Psoas muscle (tissue), 8 donors: ENCODE results near the gene COX6A2. TPM values are rescaled to one million over a fixed set of nuclear protein-coding genes. Genes with fewer than 3 reads are reported as not detected.

ENCODE experiments used
- ATAC-seq, 4 donors: fragments of 200-7000 bp; cut with Tn5 transposase; one replicate each; pipeline ENCODE4 v1.9.1; 2020; ENCODE audit warnings: moderate library complexity in 3 of 4, mild to moderate bottlenecking in 2 of 4
- DNase-seq, 2 donors: peaks; one replicate each; pipeline ENCODE4 v3.0.0-alpha.2; 2020
- H3K27ac ChIP-seq: fragments of 200-600 bp; one replicate; pipeline ENCODE4 v1.8.0; 2022
- H3K27me3 ChIP-seq, 3 donors: fragments of 200-600 bp in 1 of 3; one replicate each; pipeline versions ENCODE4 v1.6.1 to v1.8.0; 2013 to 2022; ENCODE audit warnings: low read length in 2 of 3, mild to moderate bottlenecking in 2 of 3, moderate library complexity in 1 of 3; ENCODE audit not compliant: insufficient read depth in 3 of 3
- H3K36me3 ChIP-seq, 2 donors: fragments of 200-600 bp in 1 of 2; one replicate each; pipeline versions ENCODE4 v1.6.1 to v1.8.0; 2013 to 2022; ENCODE audit warnings: low read depth in 1 of 2, mild to moderate bottlenecking in 1 of 2, moderate library complexity in 1 of 2; ENCODE audit not compliant: insufficient read depth in 1 of 2
- H3K4me1 ChIP-seq: fragments of 200-600 bp; one replicate; pipeline ENCODE4 v1.8.0; 2022
- H3K4me3 ChIP-seq: fragments of 200-600 bp; one replicate; pipeline ENCODE4 v1.8.0; 2022; ENCODE audit warnings: mild to moderate bottlenecking
- H3K9me3 ChIP-seq: fragments of 200-600 bp; one replicate; pipeline ENCODE4 v1.8.0; 2022
- CTCF ChIP-seq: fragments of 200-600 bp; IDR thresholded peaks from one replicate; pipeline ENCODE4 v1.8.0; 2022; ENCODE audit warnings: antibody characterized with exemption
- WGBS, 3 donors: extraction: QIAGEN DNeasy Blood & Tissue Kit; methylation state at CpG; one replicate each; pipeline versions ENCODE4 v1.1.6 to v1.1.7; 2013; 5-methylcytosine and 5-hydroxymethylcytosine counted together
- intact Hi-C, 2 donors: fragments of 100-400 bp; cut with DNase I; formaldehyde crosslinking; loops; one replicate each; pipeline versions ENCODE4 v1.11.0 to v1.14.2; 2022
- polyA plus RNA-seq, 3 donors: library from polyadenylated mRNA; stranded (reverse); fragments of 200-250 nt; gene quantifications; one replicate each; pipeline ENCODE4 v1.2.3, GENCODE V29; 2013
- total RNA-seq, 4 donors: library from RNA; stranded (reverse); fragmentation: NEBNext Ultra II Directional in 2 of 4; extraction: Animal tissue kit (Norgen Biotek cat#: 25700) in 2 of 4; gene quantifications; one replicate each; pipeline versions ENCODE4 v1.2.1 to v1.2.4, GENCODE V29; 2021 to 2023
- donor health status: healthy with polysubstance abuse.
- donor health status: DM: no; HTN: no; CAD: no; lungs with moderate emphysema.
- donor health status: Bipolar disorder and iron deficiency.
- donor health status: healthy.
- donor health status: DM: yes; HTN: yes; CAD: no.
- donor health status: DM: no; HTN: no; CAD: no.
- donor health status: DM: no; HTN: no; CAD: no.
- donor health status: DM: yes; HTN: yes; CAD: no.

Gene COX6A2
- total and polyA plus RNA-seq, 7 donors: 1,027 to 3,792 (median 1,232) TPM

- peak; percentile 72 for TF ChIP-seq CTCF
- 20 to 21% (median 20%) methylated on average over 14 of the region's 14 CpGs for WGBS, 3 donors
- intact Hi-C loops: no loop called here
- DNase-seq (peak; percentile 67 to 81), ATAC-seq (peak; percentile 86 to 96 (median 90))
- H3K36me3 ChIP-seq: no peaks in the 10 kb centered on the region
- H3K27me3 ChIP-seq: no peaks in the 10 kb centered on the region
- H3K27ac ChIP-seq: no peak overlapping the region
- no peak overlapping the region for H3K4me3 ChIP-seq
- H3K4me1 ChIP-seq: no peaks in the 10 kb centered on the region
- H3K9me3 ChIP-seq: no peaks in the 10 kb centered on the region
Observed at GRCh38 chr16:31382485-31383161, 45.5 kb downstream of the COX6A2 start.

GRCh38 chr16:31380201-31380600, 48.0 kb downstream of the COX6A2 start:
- Histone ChIP-seq H3K36me3 (no peaks in the 10 kb centered on the region), H3K9me3 (peaks cover 8% of the 10 kb centered on the region), H3K4me1 (no peaks in the 10 kb centered on the region), H3K27ac (no peak overlapping the region), H3K4me3 (no peak overlapping the region), H3K27me3 (no peaks in the 10 kb centered on the region)
- WGBS, 3 donors: 75 to 84% (median 76%) methylated on average over 12 of the region's 12 CpGs
- no peak for ATAC-seq
- no peak for TF ChIP-seq CTCF
- intact Hi-C loops: no loop called here
- peak in 1 of 2 donors; percentile 32 for DNase-seq

Other genes starting within 250 kb of the COX6A2 start
- 100 to 1,000 TPM; 133 to 246 (median 160) TPM for gene FUS, start 248.2 kb downstream of the COX6A2 start, total RNA-seq
- gene FUS, start 248.2 kb downstream of the COX6A2 start, polyA plus RNA-seq: 100 to 1,000 TPM; 117 to 185 (median 159) TPM
- gene PYCARD, start 225.6 kb downstream of the COX6A2 start, total RNA-seq: 1 to 10 TPM; 2.6 to 3.2 (median 3.0) TPM
- gene PYCARD, start 225.6 kb downstream of the COX6A2 start, polyA plus RNA-seq: 1 to 10 TPM; 2.1 to 4.9 (median 3.4) TPM
- gene TRIM72, start 214.2 kb downstream of the COX6A2 start, total RNA-seq: 100 to 1,000 TPM; 155 to 236 (median 229) TPM
- gene TRIM72, start 214.2 kb downstream of the COX6A2 start, polyA plus RNA-seq: 100 to 1,000 TPM in 1 of 3 donors, 10 to 100 TPM in 2; 62.9 to 132 (median 64.8) TPM
- gene PYDC1, start 211.2 kb downstream of the COX6A2 start, total RNA-seq: not detected
- not detected for gene PYDC1, start 211.2 kb downstream of the COX6A2 start, polyA plus RNA-seq
- 1 to 10 TPM; 3.2 to 5.9 (median 3.9) TPM for gene ITGAM, start 168.4 kb downstream of the COX6A2 start, total RNA-seq
- gene ITGAM, start 168.4 kb downstream of the COX6A2 start, polyA plus RNA-seq: 1 to 10 TPM in 2 of 3 donors, under 1 TPM in 1; 0.52 to 2.5 (median 1.4) TPM
- 1 to 10 TPM; 1.7 to 2.6 (median 2.1) TPM for gene ITGAX, start 73.2 kb downstream of the COX6A2 start, total RNA-seq
- under 1 TPM; 0.34 to 0.70 (median 0.39) TPM for gene ITGAX, start 73.2 kb downstream of the COX6A2 start, polyA plus RNA-seq
- gene ITGAD, start 35.0 kb downstream of the COX6A2 start, total RNA-seq: under 1 TPM in 2 of 4 donors, not detected in 2; 0.07 to 0.42 TPM
- gene ITGAD, start 35.0 kb downstream of the COX6A2 start, polyA plus RNA-seq: under 1 TPM in 2 of 3 donors, not detected in 1; 0.01 to 0.05 TPM
- 1 to 10 TPM in 1 of 4 donors, under 1 TPM in 3; 0.32 to 1.8 (median 0.93) TPM for gene ZNF843, start 14.4 kb upstream of the COX6A2 start, total RNA-seq
- 1 to 10 TPM in 1 of 3 donors, under 1 TPM in 2; 0.17 to 1.5 (median 0.30) TPM for gene ZNF843, start 14.4 kb upstream of the COX6A2 start, polyA plus RNA-seq
- gene ARMC5, start 31.1 kb upstream of the COX6A2 start, total RNA-seq: 10 to 100 TPM; 10.1 to 18.7 (median 13.1) TPM
- gene ARMC5, start 31.1 kb upstream of the COX6A2 start, polyA plus RNA-seq: 10 to 100 TPM in 1 of 3 donors, 1 to 10 TPM in 2; 6.5 to 11.7 (median 8.5) TPM
- gene TGFB1I1, start 43.8 kb upstream of the COX6A2 start, total RNA-seq: 10 to 100 TPM in 1 of 4 donors, 1 to 10 TPM in 3; 8.3 to 11.5 (median 8.7) TPM
- 1 to 10 TPM; 4.5 to 7.0 (median 5.0) TPM for gene TGFB1I1, start 43.8 kb upstream of the COX6A2 start, polyA plus RNA-seq
- not detected for gene SLC5A2, start 54.8 kb upstream of the COX6A2 start, total RNA-seq
- under 1 TPM; 0.08 to 0.35 (median 0.26) TPM for gene SLC5A2, start 54.8 kb upstream of the COX6A2 start, polyA plus RNA-seq
- gene RUSF1, start 80.0 kb upstream of the COX6A2 start, total RNA-seq: 10 to 100 TPM in 3 of 4 donors, 1 to 10 TPM in 1; 6.9 to 16.2 (median 11.9) TPM
- gene RUSF1, start 80.0 kb upstream of the COX6A2 start, polyA plus RNA-seq: 10 to 100 TPM in 1 of 3 donors, 1 to 10 TPM in 2; 8.1 to 12.0 (median 9.9) TPM
- gene AHSP, start 99.5 kb upstream of the COX6A2 start, total RNA-seq: 1 to 10 TPM in 1 of 4 donors, not detected in 3; 3.5 TPM
- not detected for gene AHSP, start 99.5 kb upstream of the COX6A2 start, polyA plus RNA-seq